Neural cell (in vitro differentiated cells): ENCODE data around the gene DSCAML1. TPM values are rescaled to one million over a fixed set of nuclear protein-coding genes. Genes with fewer than 3 reads are reported as not detected.

Experiments
- H2AFZ ChIP-seq: fragments of 200-600, 300-800 bp; sonication (generic), shearing (Covaris generic); 2 replicates; pipeline ENCODE4 v1.6.0; 2014; ENCODE audit warnings: low read depth, mild to moderate bottlenecking, antibody characterized with exemption, low read length, moderate library complexity
- H3F3A ChIP-seq: fragments of 200-600 bp; shearing (Covaris generic); 2 replicates; pipeline ENCODE4 v1.6.1; 2016; ENCODE audit warnings: mild to moderate bottlenecking, moderate library complexity, mixed read lengths, antibody characterized with exemption, low read length; ENCODE audit not compliant: insufficient read depth, poor library complexity, severe bottlenecking
- H3K27ac ChIP-seq: fragments of 200-600, 300-800 bp; sonication (generic), shearing (Covaris generic); 2 replicates; pipeline ENCODE4 v1.5.1; 2014; ENCODE audit warnings: mild to moderate bottlenecking, low read length, moderate library complexity
- H3K27me3 ChIP-seq: fragments of 300-800, 200-600 bp; sonication (generic), shearing (Covaris generic); 2 replicates; pipeline ENCODE4 v1.6.0; 2014; ENCODE audit warnings: mild to moderate bottlenecking, low read depth, low read length, moderate library complexity; ENCODE audit not compliant: insufficient read depth
- H3K36me3 ChIP-seq: fragments of 300-800, 200-600 bp; sonication (generic), shearing (Covaris generic); 2 replicates; pipeline ENCODE4 v1.5.1; 2014; ENCODE audit warnings: mild to moderate bottlenecking, antibody characterized with exemption, low read length, moderate library complexity; ENCODE audit not compliant: insufficient read depth
- H3K4me2 ChIP-seq: fragments of 300-800, 200-600 bp; sonication (generic), shearing (Covaris generic); 2 replicates; pipeline ENCODE4 v1.6.0; 2014; ENCODE audit warnings: mild to moderate bottlenecking, low read length
- H3K4me3 ChIP-seq: fragments of 300-800, 200-600 bp; sonication (generic), shearing (Covaris generic); 2 replicates; pipeline ENCODE4 v1.5.1; 2014; ENCODE audit warnings: mild to moderate bottlenecking, low read length, moderate library complexity
- H3K79me2 ChIP-seq: fragments of 200-600 bp; shearing (Covaris generic); replicated peaks from 2 replicates; pipeline ENCODE4 v1.6.0; 2014; ENCODE audit warnings: mild to moderate bottlenecking, low read length, moderate library complexity; ENCODE audit not compliant: insufficient read depth
- H3K9ac ChIP-seq: fragments of 300-800, 200-600 bp; sonication (generic), shearing (Covaris generic); 2 replicates; pipeline ENCODE4 v1.6.1; 2016; ENCODE audit warnings: mild to moderate bottlenecking, low read length, mixed read lengths
- H3K9me2 ChIP-seq: fragments of 200-600 bp; shearing (Covaris generic); 2 replicates; pipeline ENCODE4 v1.6.1; 2016; ENCODE audit warnings: mild to moderate bottlenecking, low read length, mixed read lengths; ENCODE audit not compliant: insufficient read depth
- H3K9me3 ChIP-seq: fragments of 200-600, 300-800 bp; sonication (generic), shearing (Covaris generic); 2 replicates; pipeline ENCODE4 v1.6.1; 2016; ENCODE audit warnings: mild to moderate bottlenecking, mixed run types, low read length, moderate library complexity, mixed read lengths
- H4K20me1 ChIP-seq: fragments of 200-600 bp; shearing (Covaris generic); 2 replicates; pipeline ENCODE4 v1.6.1; 2016; ENCODE audit warnings: mild to moderate bottlenecking, mixed run types; ENCODE audit not compliant: insufficient read depth
- EP300 ChIP-seq: fragments of 450-650 bp; conservative IDR thresholded peaks from 2 replicates; pipeline ENCODE4 v1.6.1; 2014; ENCODE audit warnings: antibody characterized with exemption, mild to moderate bottlenecking, moderate library complexity; ENCODE audit not compliant: poor library complexity, severe bottlenecking
- EZH2 ChIP-seq: fragments of 200-600, 300-800 bp; shearing (Covaris generic), sonication (generic); IDR thresholded peaks from 2 replicates; pipeline ENCODE4 v1.6.1; 2014; ENCODE audit warnings: antibody characterized with exemption, low read length, borderline replicate concordance, mild to moderate bottlenecking; ENCODE audit not compliant: insufficient read depth, poor library complexity, severe bottlenecking
- MXI1 ChIP-seq: fragments of 450-650 bp; conservative IDR thresholded peaks from 2 replicates; pipeline ENCODE4 v1.6.1; 2014; ENCODE audit warnings: antibody characterized with exemption, mild to moderate bottlenecking; ENCODE audit not compliant: poor library complexity, severe bottlenecking
- POLR2AphosphoS5 ChIP-seq: IDR thresholded peaks from 2 replicates; pipeline ENCODE4 v1.6.1; 2012
- RAD21 ChIP-seq: fragments of 450-650 bp; conservative IDR thresholded peaks from 2 replicates; pipeline ENCODE4 v1.6.1; 2014; ENCODE audit warnings: antibody characterized with exemption, mild to moderate bottlenecking, moderate library complexity
- SMC3 ChIP-seq: fragments of 450-650 bp; conservative IDR thresholded peaks from 2 replicates; pipeline ENCODE4 v1.6.1; 2014; ENCODE audit warnings: antibody characterized with exemption, mild to moderate bottlenecking, moderate library complexity; ENCODE audit not compliant: poor library complexity
- TAF1 ChIP-seq: IDR thresholded peaks from 2 replicates; pipeline ENCODE4 v1.6.1; 2012; ENCODE audit warnings: low read depth
- polyA plus RNA-seq: library from polyadenylated mRNA; depleted of rRNA; stranded (reverse); fragments of >200 nt; gene quantifications from 2 replicates; pipeline ENCODE4 v1.2.3, GENCODE V29; 2014
- TF ChIP-seq, protein P1 (sequence below): fragments of 450-650 bp; IDR thresholded peaks from 2 replicates; pipeline ENCODE4 v1.5.1; 2014; ENCODE audit warnings: antibody characterized with exemption, mild to moderate bottlenecking, moderate library complexity; ENCODE audit not compliant: poor library complexity, severe bottlenecking
- TF ChIP-seq, protein P2 (sequence below): IDR thresholded peaks from 2 replicates; pipeline ENCODE4 v1.6.1; 2012; ENCODE audit warnings: borderline replicate concordance

DSCAML1 gene
- polyA plus RNA-seq, 1 donor from 2014 or later = 1.3 TPM

DNA sequence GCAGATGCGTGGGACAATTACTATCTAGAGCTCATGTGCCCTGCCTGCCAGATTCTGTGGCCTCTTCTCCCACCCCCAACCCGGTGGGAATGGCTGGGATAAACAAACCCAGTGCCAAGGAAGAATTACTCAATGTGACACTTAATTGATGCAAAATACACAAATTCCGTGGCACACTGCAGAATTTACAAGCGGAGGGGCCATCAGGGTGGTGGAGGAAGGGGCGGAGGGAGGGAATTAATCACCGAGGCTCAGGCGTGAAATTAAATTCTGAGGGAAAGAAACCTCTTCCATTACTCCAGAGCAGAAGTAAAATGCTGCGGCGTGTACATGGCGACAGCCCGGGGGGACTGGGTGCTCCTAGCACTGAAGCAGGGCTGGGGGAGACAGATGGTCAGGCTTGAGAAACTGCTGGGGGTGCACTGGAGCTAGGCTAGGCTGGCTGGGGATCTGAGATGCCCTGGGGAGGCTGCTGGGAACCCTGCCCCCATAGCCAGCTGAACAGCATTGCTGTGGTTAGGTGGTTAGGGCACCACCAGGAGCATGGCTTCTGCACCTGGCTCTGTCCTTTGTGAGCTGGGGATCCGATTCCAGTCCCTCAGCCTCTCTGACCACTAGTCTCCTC lies 268.8 kb downstream of the DSCAML1 start:
- no peaks in the 10 kb centered on the region for H3K36me3 ChIP-seq
- no peaks in the 10 kb centered on the region for H3K9me2 ChIP-seq
- H3K79me2 ChIP-seq = no peaks in the 10 kb centered on the region
- H3K27ac ChIP-seq = no peak overlapping the region
- no peak overlapping the region for H2AFZ ChIP-seq
- no peaks in the 10 kb centered on the region for H3F3A ChIP-seq
- H3K4me2 ChIP-seq = no peak overlapping the region
- no peaks in the 10 kb centered on the region for H3K27me3 ChIP-seq
- no peak overlapping the region for H3K4me3 ChIP-seq
- no peaks in the 10 kb centered on the region for H4K20me1 ChIP-seq
- no peak overlapping the region for H3K9ac ChIP-seq
- TF ChIP-seq EZH2 (no peak), RAD21 (no peak), TAF1 (no peak), SMC3 (no peak), EP300 (no peak), POLR2AphosphoS5 (no peak), MXI1 (no peak)
- TF ChIP-seq, protein P1, sequence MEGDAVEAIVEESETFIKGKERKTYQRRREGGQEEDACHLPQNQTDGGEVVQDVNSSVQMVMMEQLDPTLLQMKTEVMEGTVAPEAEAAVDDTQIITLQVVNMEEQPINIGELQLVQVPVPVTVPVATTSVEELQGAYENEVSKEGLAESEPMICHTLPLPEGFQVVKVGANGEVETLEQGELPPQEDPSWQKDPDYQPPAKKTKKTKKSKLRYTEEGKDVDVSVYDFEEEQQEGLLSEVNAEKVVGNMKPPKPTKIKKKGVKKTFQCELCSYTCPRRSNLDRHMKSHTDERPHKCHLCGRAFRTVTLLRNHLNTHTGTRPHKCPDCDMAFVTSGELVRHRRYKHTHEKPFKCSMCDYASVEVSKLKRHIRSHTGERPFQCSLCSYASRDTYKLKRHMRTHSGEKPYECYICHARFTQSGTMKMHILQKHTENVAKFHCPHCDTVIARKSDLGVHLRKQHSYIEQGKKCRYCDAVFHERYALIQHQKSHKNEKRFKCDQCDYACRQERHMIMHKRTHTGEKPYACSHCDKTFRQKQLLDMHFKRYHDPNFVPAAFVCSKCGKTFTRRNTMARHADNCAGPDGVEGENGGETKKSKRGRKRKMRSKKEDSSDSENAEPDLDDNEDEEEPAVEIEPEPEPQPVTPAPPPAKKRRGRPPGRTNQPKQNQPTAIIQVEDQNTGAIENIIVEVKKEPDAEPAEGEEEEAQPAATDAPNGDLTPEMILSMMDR = no peak
- TF ChIP-seq, protein P2, sequence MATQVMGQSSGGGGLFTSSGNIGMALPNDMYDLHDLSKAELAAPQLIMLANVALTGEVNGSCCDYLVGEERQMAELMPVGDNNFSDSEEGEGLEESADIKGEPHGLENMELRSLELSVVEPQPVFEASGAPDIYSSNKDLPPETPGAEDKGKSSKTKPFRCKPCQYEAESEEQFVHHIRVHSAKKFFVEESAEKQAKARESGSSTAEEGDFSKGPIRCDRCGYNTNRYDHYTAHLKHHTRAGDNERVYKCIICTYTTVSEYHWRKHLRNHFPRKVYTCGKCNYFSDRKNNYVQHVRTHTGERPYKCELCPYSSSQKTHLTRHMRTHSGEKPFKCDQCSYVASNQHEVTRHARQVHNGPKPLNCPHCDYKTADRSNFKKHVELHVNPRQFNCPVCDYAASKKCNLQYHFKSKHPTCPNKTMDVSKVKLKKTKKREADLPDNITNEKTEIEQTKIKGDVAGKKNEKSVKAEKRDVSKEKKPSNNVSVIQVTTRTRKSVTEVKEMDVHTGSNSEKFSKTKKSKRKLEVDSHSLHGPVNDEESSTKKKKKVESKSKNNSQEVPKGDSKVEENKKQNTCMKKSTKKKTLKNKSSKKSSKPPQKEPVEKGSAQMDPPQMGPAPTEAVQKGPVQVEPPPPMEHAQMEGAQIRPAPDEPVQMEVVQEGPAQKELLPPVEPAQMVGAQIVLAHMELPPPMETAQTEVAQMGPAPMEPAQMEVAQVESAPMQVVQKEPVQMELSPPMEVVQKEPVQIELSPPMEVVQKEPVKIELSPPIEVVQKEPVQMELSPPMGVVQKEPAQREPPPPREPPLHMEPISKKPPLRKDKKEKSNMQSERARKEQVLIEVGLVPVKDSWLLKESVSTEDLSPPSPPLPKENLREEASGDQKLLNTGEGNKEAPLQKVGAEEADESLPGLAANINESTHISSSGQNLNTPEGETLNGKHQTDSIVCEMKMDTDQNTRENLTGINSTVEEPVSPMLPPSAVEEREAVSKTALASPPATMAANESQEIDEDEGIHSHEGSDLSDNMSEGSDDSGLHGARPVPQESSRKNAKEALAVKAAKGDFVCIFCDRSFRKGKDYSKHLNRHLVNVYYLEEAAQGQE = no peak
- no peaks in the 10 kb centered on the region for H3K9me3 ChIP-seq

DNA sequence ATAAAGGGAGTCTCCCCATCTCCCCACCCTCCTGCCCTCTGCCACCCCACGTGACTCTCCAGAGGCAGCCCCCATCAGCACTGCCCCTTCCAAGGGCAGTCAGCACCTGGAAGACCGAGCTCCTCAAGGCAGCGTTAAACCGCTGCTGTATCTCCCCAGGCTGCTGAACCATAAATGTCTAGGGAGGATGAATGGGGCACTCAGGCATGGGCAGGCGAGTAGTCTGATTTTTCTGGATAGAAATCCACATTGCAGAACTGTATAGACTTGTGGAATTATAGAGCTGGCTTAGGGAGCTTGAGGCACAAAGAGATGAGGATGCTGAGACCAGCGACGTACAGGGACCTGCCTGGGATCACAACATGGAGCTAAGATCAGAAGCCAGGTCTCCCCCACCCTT lies 269.7 kb downstream of the DSCAML1 start:
- H4K20me1 ChIP-seq = no peaks in the 10 kb centered on the region
- H3K4me2 ChIP-seq = no peak overlapping the region
- H3K9me3 ChIP-seq = no peaks in the 10 kb centered on the region
- H3K9ac ChIP-seq = no peak overlapping the region
- no peak for TF ChIP-seq MXI1
- TF ChIP-seq, protein P1 = no peak
- no peak for TF ChIP-seq EZH2
- TF ChIP-seq RAD21 = no peak
- TF ChIP-seq TAF1 = no peak
- no peak for TF ChIP-seq SMC3
- no peak for TF ChIP-seq EP300
- no peak for TF ChIP-seq POLR2AphosphoS5
- TF ChIP-seq, protein P2 = no peak
- no peaks in the 10 kb centered on the region for H3K9me2 ChIP-seq
- H2AFZ ChIP-seq = no peak overlapping the region
- H3F3A ChIP-seq = no peaks in the 10 kb centered on the region
- H3K36me3 ChIP-seq = no peaks in the 10 kb centered on the region
- H3K27ac ChIP-seq = no peak overlapping the region
- no peaks in the 10 kb centered on the region for H3K79me2 ChIP-seq
- no peaks in the 10 kb centered on the region for H3K27me3 ChIP-seq
- H3K4me3 ChIP-seq = no peak overlapping the region
